IPS-18c (cell line): ENCODE measurements around the gene ZNF467.

ENCODE experiments used
- H3K4me3 ChIP-seq: 2 replicates; pipeline ENCODE4 v1.7.0; 2013; ENCODE audit warnings: low read depth, mild to moderate bottlenecking, low read length, moderate library complexity; ENCODE audit not compliant: insufficient read depth
- H3K9me3 ChIP-seq: one replicate; pipeline ENCODE4 v1.6.1; 2013; ENCODE audit warnings: mild to moderate bottlenecking, low read length, moderate library complexity; ENCODE audit not compliant: control insufficient read depth, insufficient read depth

ZNF467 gene

DNA sequence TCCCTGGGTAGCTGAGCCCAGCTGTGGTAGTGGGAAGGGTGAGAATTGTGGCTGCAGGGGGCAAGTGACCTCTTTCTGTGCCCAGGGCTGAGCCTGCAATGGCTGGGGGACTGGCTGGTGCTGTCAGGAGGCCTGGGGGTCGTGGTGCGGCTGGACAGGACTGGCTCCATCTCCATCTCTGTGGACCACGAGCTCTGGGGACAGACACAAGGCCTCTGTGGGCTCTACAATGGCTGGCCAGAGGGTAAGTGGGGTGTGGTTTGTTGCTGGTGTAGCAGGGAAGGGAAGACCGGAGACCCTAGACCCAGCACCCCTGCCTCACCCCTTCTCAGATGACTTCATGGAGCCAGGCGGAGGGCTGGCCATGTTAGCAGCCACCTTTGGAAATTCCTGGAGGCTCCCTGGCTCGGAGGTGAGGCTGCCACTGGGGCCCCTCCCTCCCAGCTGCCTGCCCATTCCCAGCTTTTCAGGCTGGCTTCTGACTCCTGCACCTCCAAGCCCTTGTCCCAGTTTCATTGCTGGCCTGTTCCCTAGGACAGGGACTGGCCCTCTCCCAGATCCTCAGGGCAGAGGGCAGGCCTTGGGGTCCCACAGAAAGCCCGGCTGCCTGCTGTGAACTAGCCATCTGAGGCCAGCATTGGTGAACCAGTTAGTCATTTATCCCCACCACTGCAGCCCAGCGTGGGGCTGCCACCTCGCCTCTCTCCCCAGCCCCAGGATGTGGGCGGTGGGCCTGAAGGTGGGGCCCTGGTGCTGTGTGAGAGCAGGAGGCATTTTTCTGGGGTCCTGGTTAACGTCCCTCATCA is 5.5 kb upstream of the ZNF467 start:
- Histone ChIP-seq H3K9me3 (no peaks in the 10 kb centered on the region), H3K4me3 (no peak overlapping the region)

DNA sequence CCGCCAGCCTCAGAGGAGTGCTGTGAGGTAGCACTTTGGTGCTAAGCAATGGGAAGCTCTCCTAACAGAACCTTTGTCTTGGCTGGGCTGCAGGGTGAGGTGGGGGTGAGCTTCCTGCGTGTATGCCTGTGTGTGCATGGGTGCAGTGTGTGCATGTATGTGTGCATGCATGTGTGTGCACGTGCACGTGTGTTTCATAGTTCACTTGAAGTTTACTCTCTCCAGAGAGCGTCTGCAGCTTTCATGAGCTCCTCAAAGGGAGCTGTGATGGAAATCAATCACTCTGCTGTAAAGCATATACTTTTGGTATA is 4.9 kb upstream of the ZNF467 start:
- Histone ChIP-seq H3K9me3 (no peaks in the 10 kb centered on the region), H3K4me3 (no peak overlapping the region)

DNA sequence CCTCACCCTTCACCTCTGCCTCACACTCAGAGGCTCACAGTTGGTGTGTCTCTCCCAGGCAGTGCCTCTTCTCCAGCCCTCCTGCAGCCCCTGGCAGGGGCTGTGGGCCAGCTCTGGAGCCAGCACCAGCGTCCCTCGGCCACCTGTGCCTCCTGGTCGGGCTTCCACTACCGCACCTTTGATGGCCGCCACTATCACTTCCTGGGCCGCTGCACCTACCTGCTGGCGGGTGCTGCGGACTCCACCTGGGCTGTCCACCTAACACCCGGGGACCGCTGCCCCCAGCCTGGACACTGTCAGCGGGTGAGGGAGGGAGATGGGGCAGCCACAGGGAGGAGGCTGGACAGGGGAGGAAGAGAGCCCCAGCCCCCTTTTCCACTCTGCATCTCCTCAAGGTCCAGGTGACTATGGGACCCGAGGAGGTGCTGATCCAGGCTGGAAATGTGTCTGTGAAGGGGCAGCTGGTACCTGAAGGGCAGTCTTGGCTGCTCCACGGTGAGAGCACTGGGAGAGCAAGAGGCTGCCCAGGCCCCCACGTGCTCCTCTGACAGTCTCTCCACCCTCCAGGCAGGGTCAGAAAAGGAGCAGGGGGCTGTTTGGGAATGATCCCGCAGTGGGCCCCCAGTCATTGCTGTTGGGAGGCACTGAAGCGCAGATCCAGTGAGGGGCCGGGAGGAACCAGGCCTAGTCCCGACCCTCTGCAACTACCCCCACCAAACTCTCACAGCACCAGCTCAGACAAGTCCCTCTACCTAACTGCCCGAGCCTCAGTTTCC is 4.4 kb upstream of the ZNF467 start:
- Histone ChIP-seq H3K4me3 (no peak overlapping the region), H3K9me3 (no peaks in the 10 kb centered on the region)

DNA sequence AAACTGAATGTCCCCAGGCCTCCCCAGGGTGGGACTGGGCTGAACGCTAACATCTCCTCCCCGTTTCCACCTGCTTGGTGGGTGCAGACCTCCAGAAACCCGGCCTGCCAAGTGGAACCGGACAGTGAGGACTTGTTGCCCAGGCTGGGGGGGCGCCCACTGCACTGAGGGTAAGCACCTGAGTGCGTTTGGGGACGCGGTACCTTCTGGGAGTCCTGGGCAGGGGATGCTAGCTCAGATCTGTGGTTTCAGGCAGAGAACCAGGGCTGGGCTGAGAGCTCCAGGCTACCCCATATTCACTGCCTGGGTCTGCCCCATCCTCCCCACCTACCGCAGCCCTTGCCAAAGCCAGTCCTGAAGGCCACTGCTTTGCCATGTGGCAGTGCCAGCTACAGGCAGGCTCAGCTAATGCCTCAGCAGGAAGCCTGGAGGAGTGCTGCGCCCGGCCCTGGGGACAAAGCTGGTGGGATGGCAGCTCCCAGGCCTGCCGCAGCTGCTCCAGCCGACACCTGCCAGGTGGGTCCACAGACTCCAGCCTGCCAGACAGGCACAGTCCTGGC is 3.5 kb upstream of the ZNF467 start:
- H3K9me3 ChIP-seq, result no peaks in the 10 kb centered on the region
- no peak overlapping the region for H3K4me3 ChIP-seq

DNA sequence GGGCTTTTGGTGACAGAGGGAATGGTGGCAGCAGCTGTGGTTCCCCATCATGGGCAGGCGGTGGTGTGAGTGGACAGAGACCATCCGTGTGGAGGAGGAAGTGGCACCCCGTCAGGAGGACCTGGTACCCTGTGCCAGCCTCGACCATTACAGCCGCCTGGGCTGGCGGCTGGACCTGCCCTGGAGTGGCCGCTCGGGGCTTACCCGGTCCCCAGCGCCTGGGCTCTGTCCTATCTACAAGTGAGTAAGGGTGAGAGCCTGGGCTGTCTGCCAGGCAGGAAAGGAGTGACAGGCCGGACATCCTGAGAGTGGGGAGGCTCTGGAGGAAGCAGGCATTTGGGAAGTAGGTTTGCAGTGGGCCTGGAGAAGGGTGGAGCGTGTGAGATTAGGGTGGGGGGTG is 2.9 kb upstream of the ZNF467 start:
- Histone ChIP-seq H3K9me3 (no peaks in the 10 kb centered on the region), H3K4me3 (no peak overlapping the region)

DNA sequence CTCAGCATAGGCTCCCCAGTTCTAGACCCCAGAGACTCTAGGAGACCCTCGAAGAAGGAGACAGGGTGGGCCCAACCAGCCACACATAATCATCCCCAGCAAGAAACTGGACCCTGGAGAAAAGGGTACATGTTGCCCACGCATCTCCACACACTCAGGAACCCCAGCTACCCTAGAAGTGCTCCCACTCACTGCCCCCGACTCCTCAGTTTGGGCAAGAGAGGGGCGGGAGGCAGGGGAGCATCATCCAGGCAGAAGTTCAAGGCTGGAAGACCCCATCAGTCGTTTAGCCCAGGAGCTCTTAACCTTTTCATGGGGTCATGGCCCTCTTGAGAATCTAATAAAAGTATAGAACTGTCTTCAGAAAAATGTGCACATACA is 1.8 kb upstream of the ZNF467 start:
- Histone ChIP-seq H3K4me3 (no peak overlapping the region), H3K9me3 (no peaks in the 10 kb centered on the region)

DNA sequence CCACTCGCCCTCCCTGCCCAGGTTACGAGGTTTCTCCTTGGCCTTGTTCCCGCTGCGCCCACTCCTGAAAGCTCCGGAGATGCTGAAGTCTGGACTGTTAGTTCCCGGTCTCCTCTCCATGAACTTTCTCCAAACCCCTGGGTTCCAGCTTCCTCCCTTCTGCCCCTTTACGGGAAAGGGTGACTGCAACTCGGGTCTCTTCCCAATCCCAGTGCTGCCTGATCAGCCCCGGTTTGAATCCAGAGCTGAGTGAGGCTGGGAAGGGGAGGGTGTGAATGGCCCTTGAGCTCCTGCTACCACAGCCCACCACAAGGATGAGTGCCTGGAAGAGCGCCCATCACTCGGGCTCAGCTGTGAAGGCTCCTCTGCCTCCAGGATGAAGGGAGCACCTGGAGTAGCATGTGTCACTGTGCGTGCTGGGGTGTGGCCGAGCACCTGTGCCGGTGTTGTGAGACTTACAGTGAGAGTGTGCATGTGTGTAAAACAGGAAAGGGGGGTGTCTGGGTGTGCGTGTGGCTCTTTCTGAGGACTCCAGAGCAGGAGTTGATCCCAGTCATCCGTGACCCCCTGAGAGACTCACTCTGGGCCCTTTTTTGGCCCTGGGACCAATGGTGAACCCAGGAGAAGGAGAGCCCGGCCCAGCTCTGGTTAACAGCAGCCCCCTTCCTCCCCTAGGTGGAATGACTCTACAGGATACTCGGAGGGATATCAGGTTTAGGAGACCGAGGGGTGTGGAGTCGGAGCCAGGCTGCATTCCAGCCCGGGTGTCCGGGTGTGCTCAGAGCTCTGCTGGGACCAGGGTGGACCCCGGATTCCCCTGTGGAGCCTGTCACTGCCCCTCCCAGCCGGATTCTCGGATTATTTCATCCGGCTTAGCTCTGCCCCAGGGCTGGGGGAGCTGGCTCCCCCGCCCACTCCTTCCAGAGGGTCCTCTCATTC is 1.1 kb upstream of the ZNF467 start:
- Histone ChIP-seq H3K4me3 (peak overlapping the region; percentile 52; the same call in 1 of the 2 replicates), H3K9me3 (no peaks in the 10 kb centered on the region)

DNA sequence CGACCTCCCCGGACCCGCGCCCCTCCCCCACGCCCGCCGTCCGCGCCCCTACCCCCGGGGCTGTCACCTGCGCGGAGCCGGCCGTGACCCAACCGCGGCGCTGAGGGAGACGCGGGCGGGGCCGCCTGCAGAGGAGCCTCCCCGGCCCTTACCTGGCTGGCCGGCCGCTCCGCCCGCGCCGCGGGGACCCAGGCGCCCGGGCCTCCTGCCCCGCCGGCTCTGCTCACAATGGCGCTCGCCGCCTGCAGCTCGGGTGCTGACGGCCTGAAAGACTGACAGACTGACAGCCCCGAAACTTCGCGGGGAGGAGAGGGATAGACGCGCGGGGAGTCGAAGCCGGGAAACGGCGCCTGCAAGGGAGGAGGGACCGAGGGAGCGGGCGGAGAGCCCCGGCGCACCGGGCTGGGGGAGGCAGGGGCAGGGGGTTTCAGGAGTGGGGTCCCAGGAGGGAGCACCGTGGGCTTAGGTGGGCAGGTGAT is 393 bp downstream of the ZNF467 start:
- H3K9me3 ChIP-seq, result no peaks in the 10 kb centered on the region
- H3K4me3 ChIP-seq, result peak overlapping the region; percentile 64

DNA sequence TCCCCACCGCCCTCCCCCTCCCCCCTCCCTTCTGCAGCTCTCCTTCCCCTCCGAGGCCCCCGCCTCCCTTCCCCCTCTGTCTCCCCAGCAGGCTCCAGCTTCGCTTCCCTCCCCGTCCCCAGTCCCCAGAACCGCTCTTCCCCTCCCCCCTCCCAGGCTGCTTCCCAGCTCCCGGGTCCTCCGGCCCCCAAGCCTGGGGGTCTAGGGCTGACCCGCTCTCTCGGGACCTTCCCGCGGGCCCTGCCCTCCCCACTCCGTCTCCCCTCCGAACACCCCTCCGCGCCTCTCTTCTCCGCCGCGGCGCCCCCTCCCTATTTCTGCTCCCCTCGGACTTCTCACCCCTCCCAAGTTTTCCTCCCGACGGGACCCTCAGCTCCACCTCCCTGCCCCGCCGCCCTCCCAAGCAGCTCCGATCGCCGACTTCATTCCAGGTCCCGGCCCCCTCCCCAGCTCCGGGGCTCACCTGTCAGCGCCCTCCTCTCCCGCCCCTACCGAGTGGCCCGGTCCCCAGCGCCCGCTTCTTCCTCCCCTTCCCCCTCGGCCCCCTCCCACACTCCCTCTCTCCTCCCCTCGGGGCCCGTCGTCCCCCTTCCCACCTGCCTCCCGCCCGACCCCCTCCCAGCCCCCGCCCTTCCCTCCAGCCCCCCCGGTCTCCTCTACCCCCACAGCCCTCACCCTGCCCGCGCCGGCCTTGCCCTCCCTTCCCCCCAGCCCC is 990 bp downstream of the ZNF467 start:
- no peaks in the 10 kb centered on the region for H3K9me3 ChIP-seq
- H3K4me3 ChIP-seq, result peak overlapping the region; percentile 67

DNA sequence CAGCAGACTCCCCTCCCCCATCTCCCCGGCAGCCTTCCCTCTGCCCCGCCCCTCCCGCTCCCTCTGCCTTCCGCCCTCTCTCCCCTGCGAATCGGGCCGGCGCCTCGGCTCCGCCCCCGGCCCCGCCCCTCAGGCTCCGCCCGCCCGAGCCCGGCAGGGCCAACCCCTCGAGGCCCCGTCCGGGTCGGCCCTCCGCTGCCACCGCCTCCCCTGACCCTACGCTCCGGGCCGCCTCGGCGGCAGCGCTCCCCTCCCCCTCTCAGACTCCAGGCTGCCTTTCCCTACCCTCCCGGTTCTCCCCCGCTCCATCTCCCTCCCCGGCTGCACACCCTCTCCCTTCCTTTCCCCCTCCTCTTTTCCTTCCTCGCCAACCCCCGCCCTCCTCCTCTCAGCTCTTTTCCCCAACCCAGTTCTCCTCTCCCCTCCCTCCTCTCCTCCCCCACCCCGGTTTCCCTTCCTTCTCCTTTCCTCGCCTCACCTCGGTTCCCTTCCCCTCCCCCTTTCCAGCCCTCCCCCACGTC is 1.6 kb downstream of the ZNF467 start:
- peak overlapping the region; percentile 65; the same call in 1 of the 2 replicates for H3K4me3 ChIP-seq
- H3K9me3 ChIP-seq, result no peaks in the 10 kb centered on the region

DNA sequence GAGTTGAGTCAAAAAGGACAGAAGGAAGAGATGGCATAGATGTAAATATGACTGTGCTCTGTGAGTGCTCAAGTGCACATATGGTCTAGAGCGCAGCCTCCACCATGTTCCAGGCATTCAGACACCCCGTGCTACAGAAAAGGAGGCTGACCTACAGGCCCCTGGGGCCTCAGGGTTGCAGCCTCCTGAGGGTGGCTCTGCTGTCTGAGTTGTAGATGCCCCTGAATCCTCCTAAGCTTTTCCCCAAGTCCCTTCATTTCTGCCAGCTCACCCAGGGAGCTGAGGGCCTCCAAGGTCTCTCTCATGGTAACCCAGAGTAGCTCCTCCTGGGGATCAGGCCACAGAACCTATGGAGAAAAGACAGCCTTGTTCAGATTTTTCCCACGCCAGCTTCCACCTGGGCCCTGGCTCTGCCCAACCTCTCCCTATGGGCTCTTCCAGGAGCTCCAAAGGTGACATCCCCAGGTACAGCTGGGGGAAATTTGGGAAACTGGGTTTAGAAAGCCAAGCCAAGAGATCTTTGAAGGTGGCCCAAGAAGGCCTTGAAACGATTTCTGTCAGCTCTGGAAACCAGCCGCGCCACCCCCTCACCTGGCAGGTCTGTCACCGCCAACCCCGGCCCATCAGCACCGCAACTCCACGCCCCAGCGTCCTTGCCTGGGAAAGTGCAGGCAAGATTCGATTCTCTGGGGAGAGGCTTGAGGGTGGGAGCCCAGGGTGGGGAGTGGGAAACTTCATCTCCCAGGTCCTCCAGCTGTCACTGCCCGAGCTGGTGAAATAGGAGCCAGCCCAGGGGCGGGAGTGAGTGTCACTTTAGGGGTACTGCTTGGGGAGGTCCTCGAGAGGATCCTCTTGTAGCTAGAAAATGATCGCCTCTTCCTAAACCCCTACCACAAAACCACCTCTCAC is 2.4 kb downstream of the ZNF467 start:
- Histone ChIP-seq H3K4me3 (peak overlapping the region; percentile 43; the same call in 1 of the 2 replicates), H3K9me3 (no peaks in the 10 kb centered on the region)

DNA sequence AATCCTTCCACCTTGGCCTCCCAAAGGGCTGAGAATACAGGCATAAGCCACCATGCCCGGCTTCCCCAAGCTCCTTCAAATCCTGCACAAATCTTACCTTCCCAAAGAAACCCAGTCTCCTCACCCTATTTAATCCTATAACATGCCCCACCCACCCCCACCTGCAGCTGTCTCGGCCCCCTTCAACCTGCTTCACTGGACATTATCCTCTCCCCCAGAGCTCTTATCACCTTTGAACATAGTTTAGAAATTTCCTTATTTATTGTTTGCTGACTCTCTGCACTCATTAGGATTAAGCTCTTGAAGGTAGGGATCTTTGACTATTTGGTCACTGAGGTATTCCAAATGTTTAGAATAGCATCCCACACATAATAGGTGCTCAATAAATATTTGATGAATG is 3.5 kb downstream of the ZNF467 start:
- Histone ChIP-seq H3K9me3 (no peaks in the 10 kb centered on the region), H3K4me3 (no peak overlapping the region)

DNA sequence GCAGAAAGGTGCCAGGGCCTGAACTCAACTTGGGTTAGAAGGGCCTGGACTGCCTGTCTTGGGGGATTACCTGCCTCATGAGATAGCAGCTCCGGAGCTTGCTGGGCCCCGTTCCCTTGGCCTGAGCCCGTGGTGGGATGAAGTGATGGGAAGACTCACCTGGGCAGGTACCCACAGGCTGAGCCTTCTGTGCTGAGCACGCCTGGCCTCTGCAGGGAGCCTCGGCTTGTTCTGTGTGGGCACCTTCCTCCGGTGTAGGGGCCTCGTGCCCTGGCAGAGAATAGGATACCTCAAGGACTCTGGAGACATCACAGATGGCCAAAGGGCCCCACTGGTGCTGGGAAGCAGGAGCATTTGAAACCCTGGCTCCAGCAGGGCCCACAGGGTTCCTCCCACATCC is 4.5 kb downstream of the ZNF467 start:
- H3K4me3 ChIP-seq, result no peak overlapping the region
- no peaks in the 10 kb centered on the region for H3K9me3 ChIP-seq

DNA sequence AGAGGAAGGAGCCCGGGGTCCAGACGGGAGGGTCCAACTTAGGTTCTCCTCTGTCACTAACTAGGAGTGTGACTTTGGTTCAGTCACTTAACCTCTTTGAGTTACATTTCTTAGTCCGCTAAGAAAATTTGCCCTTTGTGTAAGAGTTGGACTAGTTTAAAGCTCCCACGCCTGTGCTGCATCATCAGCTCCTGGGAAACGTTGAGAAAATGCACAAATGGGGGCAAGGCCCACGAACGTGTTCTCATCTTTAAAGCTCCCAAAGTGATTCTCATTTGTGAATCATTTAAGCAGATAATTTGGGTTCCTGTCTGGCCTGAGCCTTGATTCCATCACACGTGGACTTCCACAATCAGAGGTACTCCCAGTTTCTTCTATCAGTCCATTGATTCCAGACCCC is 6.3 kb downstream of the ZNF467 start:
- H3K4me3 ChIP-seq, result no peak overlapping the region
- H3K9me3 ChIP-seq, result no peaks in the 10 kb centered on the region

DNA sequence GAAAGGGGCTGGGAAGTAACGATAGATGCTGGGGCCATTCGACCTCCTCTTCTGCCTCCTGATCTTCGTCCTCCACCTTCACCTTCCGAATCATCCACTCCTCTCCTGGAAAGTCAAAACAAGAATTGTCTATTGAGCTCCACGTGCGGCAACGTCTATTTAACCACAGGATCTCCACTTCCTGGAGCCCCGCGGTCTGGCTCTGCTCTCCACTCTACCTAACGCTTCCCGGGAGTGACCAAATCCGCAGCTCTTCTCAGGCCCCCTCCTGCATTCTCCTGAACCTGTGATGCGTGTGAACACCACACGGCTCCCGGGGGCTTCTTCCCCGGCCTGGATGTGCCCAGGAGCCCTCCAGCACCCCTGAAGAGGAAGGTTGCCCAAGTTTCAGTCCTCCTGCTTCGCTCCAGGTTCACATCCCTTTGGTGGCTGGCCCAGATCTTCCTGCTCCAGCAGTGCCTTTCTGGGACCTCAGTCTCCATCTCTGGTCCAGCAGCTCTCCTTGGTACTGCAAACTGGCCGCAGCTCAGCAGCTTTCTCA is 7.2 kb downstream of the ZNF467 start:
- Histone ChIP-seq H3K4me3 (peak overlapping the region; percentile 44), H3K9me3 (no peaks in the 10 kb centered on the region)
